GM23248 (cell line): ENCODE data around the gene NUP93. TPM values are rescaled to one million over a fixed set of nuclear protein-coding genes. Genes with fewer than 3 reads are reported as not detected.

Experiments
- DNase-seq: peaks from one replicate; pipeline ENCODE4 v3.0.0-alpha.2; 2015
- H2AFZ ChIP-seq: fragments of 200-600 bp; sonication (generic); 2 replicates; pipeline ENCODE4 v1.6.1; 2016; ENCODE audit warnings: antibody characterized with exemption
- H3F3A ChIP-seq: fragments of 200-600 bp; sonication (generic); 2 replicates; pipeline ENCODE4 v1.6.1; 2016; ENCODE audit warnings: mild to moderate bottlenecking, antibody characterized with exemption, mixed run types; ENCODE audit not compliant: insufficient read depth
- H3K27ac ChIP-seq: fragments of 200-600 bp; sonication (generic); 2 replicates; pipeline ENCODE4 v1.5.1; 2016; ENCODE audit warnings: mild to moderate bottlenecking
- H3K27me3 ChIP-seq: fragments of 200-600 bp; sonication (generic); replicated peaks from 2 replicates; pipeline ENCODE4 v1.6.1; 2016; ENCODE audit warnings: mild to moderate bottlenecking; ENCODE audit not compliant: insufficient read depth
- H3K36me3 ChIP-seq: fragments of 200-600 bp; sonication (generic); 2 replicates; pipeline ENCODE4 v1.6.1; 2016; ENCODE audit warnings: low read depth, mild to moderate bottlenecking
- H3K4me1 ChIP-seq: fragments of 200-600 bp; sonication (generic); 2 replicates; pipeline ENCODE4 v1.6.1; 2016; ENCODE audit warnings: mild to moderate bottlenecking; ENCODE audit not compliant: insufficient read depth
- H3K4me2 ChIP-seq: fragments of 200-600 bp; sonication (generic); one replicate; pipeline ENCODE4 v1.6.1; 2016; ENCODE audit warnings: mild to moderate bottlenecking; ENCODE audit not compliant: unreplicated experiment
- H3K4me3 ChIP-seq: fragments of 200-600 bp; sonication (generic); 2 replicates; pipeline ENCODE4 v1.5.1; 2016; ENCODE audit warnings: mild to moderate bottlenecking
- H3K79me2 ChIP-seq: fragments of 200-600 bp; sonication (generic); 2 replicates; pipeline ENCODE4 v1.6.1; 2016; ENCODE audit warnings: mild to moderate bottlenecking; ENCODE audit not compliant: insufficient read depth
- H3K9ac ChIP-seq: fragments of 200-600 bp; sonication (generic); 2 replicates; pipeline ENCODE4 v1.6.1; 2016; ENCODE audit warnings: mild to moderate bottlenecking
- H3K9me2 ChIP-seq: fragments of 200-600 bp; sonication (generic); 2 replicates; pipeline ENCODE4 v1.6.1; 2016; ENCODE audit warnings: mixed run types, mild to moderate bottlenecking, moderate library complexity; ENCODE audit not compliant: insufficient read depth
- H3K9me3 ChIP-seq: fragments of 200-600 bp; sonication (generic); one replicate; pipeline ENCODE4 v1.6.1; 2017; ENCODE audit warnings: low read depth
- H4K20me1 ChIP-seq: fragments of 200-600 bp; sonication (generic); 2 replicates; pipeline ENCODE4 v1.6.0; 2016; ENCODE audit not compliant: insufficient read depth
- EZH2 ChIP-seq: fragments of 200-600 bp; sonication (generic); IDR thresholded peaks from 2 replicates; pipeline ENCODE4 v1.6.1; 2018; ENCODE audit warnings: antibody characterized with exemption, mild to moderate bottlenecking; ENCODE audit not compliant: insufficient read depth, poor library complexity, severe bottlenecking
- EZH2phosphoT487 ChIP-seq: fragments of 200-600 bp; sonication (generic); IDR thresholded peaks from 2 replicates; pipeline ENCODE4 v1.6.1; 2018; ENCODE audit warnings: antibody characterized with exemption, moderate library complexity, mild to moderate bottlenecking, low read depth; ENCODE audit not compliant: insufficient read depth
- WGBS, 2 experiments: methylation state at CpG; one replicate each; pipeline ENCODE4 v1.1.6; 2015 to 2017; ENCODE audit warnings: low lambda C conversion rate in 2 of 2, low coverage in 1 of 2; ENCODE audit errors: missing lambda C conversion rate in 2 of 2; 5-methylcytosine and 5-hydroxymethylcytosine counted together
- in situ Hi-C: fragments of 300-500 bp; cut with MboI; formaldehyde crosslinking; loops from 2 replicates; pipeline ENCODE4 v1.15.0; 2020
- polyA plus RNA-seq: library from polyadenylated mRNA; unstranded; fragments of >200 nt; fragmentation: Nextera tagmentation; extraction: Ambion mirVana; gene quantifications from 2 replicates; pipeline ENCODE4 v1.2.1, GENCODE V29; 2016
- total RNA-seq: library from RNA; depleted of rRNA; stranded (reverse); fragments of >200 nt; shearing (Covaris generic); gene quantifications from 2 replicates; pipeline ENCODE4 v1.2.3, GENCODE V29; 2014

NUP93 gene
- total and polyA plus RNA-seq, 2 experiments from 2014 or later, result 47.1 to 51.2 TPM

DNA sequence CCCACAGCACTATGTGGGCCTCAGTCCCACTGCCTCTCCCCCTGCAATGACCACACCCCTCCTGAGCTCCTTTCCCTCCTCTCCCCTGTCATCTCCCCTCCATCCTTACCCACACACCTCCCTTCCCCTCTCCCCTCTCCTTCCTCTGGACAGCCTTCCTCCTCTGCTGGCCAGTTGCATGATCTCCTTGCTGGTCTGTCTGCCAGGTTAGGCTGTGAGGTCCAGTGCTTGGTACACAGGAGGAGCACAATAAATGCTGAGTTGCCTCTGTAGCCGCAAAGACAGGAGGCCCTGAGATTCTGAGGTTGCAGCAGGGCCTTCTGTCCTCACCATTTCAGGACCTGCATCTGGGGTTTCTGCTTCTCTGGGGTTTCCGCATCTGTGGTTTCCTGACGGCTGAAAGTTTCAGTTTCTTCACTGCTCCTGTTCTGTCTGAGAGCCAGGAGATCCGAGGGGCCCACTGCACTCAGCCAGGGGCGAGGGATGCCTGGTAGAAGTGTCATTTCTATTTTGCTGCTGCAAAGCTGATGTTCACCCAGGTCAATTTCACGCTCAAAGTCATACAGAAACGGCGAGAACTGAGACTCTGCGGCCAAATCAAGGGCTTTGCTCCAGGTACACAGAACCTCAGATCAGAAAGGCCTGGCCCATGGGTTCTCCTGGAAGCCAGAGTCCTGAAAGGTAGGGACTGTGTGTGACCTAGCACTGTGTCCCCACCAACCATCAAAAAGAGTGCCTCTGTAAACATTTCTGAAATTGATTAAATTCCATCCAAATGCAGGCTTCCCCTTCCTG, 130.5 kb downstream of the NUP93 start:
- WGBS, 2 experiments, result 78 to 82% methylated on average over 9 of the region's 9 CpGs

GRCh38 chr16:56861092-56861610, 131.2 kb downstream of the NUP93 start:
- no peaks in the 10 kb centered on the region for H3K9me3 ChIP-seq
- no peaks in the 10 kb centered on the region for H3K79me2 ChIP-seq
- H3K9me2 ChIP-seq, result no peaks in the 10 kb centered on the region
- no peak overlapping the region for H3K9ac ChIP-seq
- H3K4me1 ChIP-seq, result no peaks in the 10 kb centered on the region
- no peak overlapping the region for H3K4me3 ChIP-seq
- H3K4me2 ChIP-seq, result no peak overlapping the region
- no peak overlapping the region for H3K27ac ChIP-seq
- H2AFZ ChIP-seq, result no peak overlapping the region
- H3F3A ChIP-seq, result no peaks in the 10 kb centered on the region
- H3K36me3 ChIP-seq, result no peaks in the 10 kb centered on the region
- H4K20me1 ChIP-seq, result no peaks in the 10 kb centered on the region
- in situ Hi-C loops, result loop anchor here (10.0 kb wide), 2 partner anchors 94 to 174 kb away; no protein-coding TSS in a partner anchor
- 71 to 84% methylated on average over 3 of the region's 3 CpGs for WGBS, 2 experiments
- H3K27me3 ChIP-seq, result no peaks in the 10 kb centered on the region
- DNase-seq, result no peak
- no peak for TF ChIP-seq EZH2
- TF ChIP-seq EZH2phosphoT487, result no peak

More for the DNA sequence above, 130.5 kb downstream of the NUP93 start:
- H3K9ac ChIP-seq, result no peak overlapping the region
- no peaks in the 10 kb centered on the region for H3K79me2 ChIP-seq
- DNase-seq, result no peak
- H3F3A ChIP-seq, result no peaks in the 10 kb centered on the region
- no peak overlapping the region for H2AFZ ChIP-seq
- no peaks in the 10 kb centered on the region for H3K9me3 ChIP-seq
- no peaks in the 10 kb centered on the region for H3K9me2 ChIP-seq
- H3K36me3 ChIP-seq, result no peaks in the 10 kb centered on the region
- no peaks in the 10 kb centered on the region for H3K27me3 ChIP-seq
- no peak overlapping the region for H3K4me2 ChIP-seq
- no peaks in the 10 kb centered on the region for H3K4me1 ChIP-seq
- H4K20me1 ChIP-seq, result no peaks in the 10 kb centered on the region
- in situ Hi-C loops, result loop anchor here (10.0 kb wide), 2 partner anchors 94 to 174 kb away; no protein-coding TSS in a partner anchor
- no peak overlapping the region for H3K4me3 ChIP-seq
- TF ChIP-seq EZH2phosphoT487 (no peak), EZH2 (no peak)
- H3K27ac ChIP-seq, result no peak overlapping the region

- 96 to 97% methylated on average over 8 of the region's 8 CpGs for WGBS, 2 experiments
- H3K27ac ChIP-seq, result no peak overlapping the region
- no peak for DNase-seq
- H3K27me3 ChIP-seq, result no peaks in the 10 kb centered on the region
- H3K36me3 ChIP-seq, result no peaks in the 10 kb centered on the region
- H3K9ac ChIP-seq, result no peak overlapping the region
- no peaks in the 10 kb centered on the region for H4K20me1 ChIP-seq
- no peaks in the 10 kb centered on the region for H3K4me1 ChIP-seq
- H2AFZ ChIP-seq, result no peak overlapping the region
- no peak overlapping the region for H3K4me3 ChIP-seq
- TF ChIP-seq EZH2phosphoT487, result no peak
- no peak for TF ChIP-seq EZH2
- H3K9me3 ChIP-seq, result no peaks in the 10 kb centered on the region
- H3K9me2 ChIP-seq, result no peaks in the 10 kb centered on the region
- in situ Hi-C loops, result loop anchor here (10.0 kb wide), 2 partner anchors 93 to 173 kb away; no protein-coding TSS in a partner anchor
- no peak overlapping the region for H3K4me2 ChIP-seq
- no peaks in the 10 kb centered on the region for H3K79me2 ChIP-seq
- no peaks in the 10 kb centered on the region for H3F3A ChIP-seq
These were observed 131.8 kb downstream of the NUP93 start for GRCh38 chr16:56861756-56862155.

GRCh38 chr16:56862776-56863175, 132.8 kb downstream of the NUP93 start:
- Histone ChIP-seq H3K4me3 (no peak overlapping the region), H3K9me3 (no peaks in the 10 kb centered on the region), H2AFZ (no peak overlapping the region), H3K4me1 (no peaks in the 10 kb centered on the region), H3F3A (no peaks in the 10 kb centered on the region), H3K27ac (no peak overlapping the region), H4K20me1 (no peaks in the 10 kb centered on the region), H3K36me3 (no peaks in the 10 kb centered on the region), H3K27me3 (no peaks in the 10 kb centered on the region), H3K9ac (no peak overlapping the region), H3K9me2 (no peaks in the 10 kb centered on the region), H3K4me2 (no peak overlapping the region), H3K79me2 (no peaks in the 10 kb centered on the region)
- no peak for DNase-seq
- TF ChIP-seq EZH2 (no peak), EZH2phosphoT487 (no peak)
- in situ Hi-C loops, result loop anchor here (10.0 kb wide), 2 partner anchors 92 to 172 kb away; no protein-coding TSS in a partner anchor
- WGBS, 2 experiments, result 80 to 85% methylated on average over 5 of the region's 5 CpGs
